Stimulated activated naive B cell treated with anti-CD40 and anti-IgM and Interleukin-4, amounts not matched to agents 10 μg/mL and 1 μg/mL and 100 μg/mL, for 72 hours (primary cell): ENCODE results near the gene RNFT1.
A peak's percentile ranks its signal among the peaks of the same experiment; 100 is the strongest.
"Not testable (repeated sequence)": the region's sequence is repeated elsewhere in the genome, so short reads cannot be mapped to it uniquely, and the experiment has no call there.

ENCODE experiments used
- ATAC-seq, 2 donors: fragments of 150-1000 bp; cut with Tn5 transposase; replicated peaks; 2 replicates each; pipeline ENCODE4 v1.10.0; 2021; ENCODE audit warnings: moderate library complexity in 1 of 2
- DNase-seq: peaks from one replicate; pipeline ENCODE4 v3.0.0; 2021
- H3K27ac Mint-ChIP-seq: one replicate; pipeline ENCODE4 v1.8.0; 2022; ENCODE audit warnings: mild to moderate bottlenecking, mixed read lengths
- H3K27me3 Mint-ChIP-seq, 2 donors: one replicate each; pipeline ENCODE4 v1.8.0; 2022; ENCODE audit warnings: mixed read lengths in 2 of 2
- H3K36me3 Mint-ChIP-seq, 2 donors: one replicate each; pipeline ENCODE4 v1.8.0; 2022; ENCODE audit warnings: mixed read lengths in 2 of 2, mild to moderate bottlenecking in 1 of 2
- H3K4me1 Mint-ChIP-seq, 2 donors: one replicate each; pipeline ENCODE4 v1.8.0; 2022; ENCODE audit warnings: mixed read lengths in 2 of 2, mild to moderate bottlenecking in 1 of 2
- H3K4me3 Mint-ChIP-seq, 2 donors: one replicate each; pipeline ENCODE4 v1.8.0; 2022; ENCODE audit warnings: mild to moderate bottlenecking in 2 of 2, mixed read lengths in 2 of 2, moderate library complexity in 1 of 2
- H3K9me3 Mint-ChIP-seq, 2 donors: one replicate each; pipeline ENCODE4 v1.8.0; 2022; ENCODE audit warnings: mixed read lengths in 2 of 2, mild to moderate bottlenecking in 1 of 2

The RNFT1 gene

DNA sequence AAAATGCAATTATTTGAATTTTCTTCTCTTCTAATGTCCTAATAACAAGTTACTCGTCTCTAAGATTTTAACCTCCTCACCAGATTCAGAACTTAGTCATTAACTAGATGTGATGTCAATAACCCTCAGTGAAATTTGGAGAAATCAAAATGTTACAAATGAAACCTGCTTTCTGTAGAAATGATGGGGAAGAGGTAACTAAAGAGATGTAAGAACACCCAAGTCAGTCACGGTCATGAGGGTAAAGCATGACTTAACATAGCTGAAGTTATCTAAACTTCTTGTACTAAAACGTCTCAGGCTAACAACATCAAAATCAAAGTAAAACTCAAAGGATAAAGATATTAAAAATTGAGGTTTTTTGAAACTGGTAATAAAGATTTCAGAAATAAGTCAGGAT lies 9.7 kb downstream of the RNFT1 start:
- peaks cover 25 to 31% of the 10 kb centered on the region in 2 donors for H3K36me3 Mint-ChIP-seq
- H3K4me1 Mint-ChIP-seq = peaks cover 2 to 8% of the 10 kb centered on the region in 2 donors
- no peak overlapping the region for H3K4me3 Mint-ChIP-seq
- H3K9me3 Mint-ChIP-seq = no peaks in the 10 kb centered on the region
- no peak for DNase-seq
- H3K27ac Mint-ChIP-seq = no peak overlapping the region
- no peak for ATAC-seq
- H3K27me3 Mint-ChIP-seq = no peaks in the 10 kb centered on the region

DNA sequence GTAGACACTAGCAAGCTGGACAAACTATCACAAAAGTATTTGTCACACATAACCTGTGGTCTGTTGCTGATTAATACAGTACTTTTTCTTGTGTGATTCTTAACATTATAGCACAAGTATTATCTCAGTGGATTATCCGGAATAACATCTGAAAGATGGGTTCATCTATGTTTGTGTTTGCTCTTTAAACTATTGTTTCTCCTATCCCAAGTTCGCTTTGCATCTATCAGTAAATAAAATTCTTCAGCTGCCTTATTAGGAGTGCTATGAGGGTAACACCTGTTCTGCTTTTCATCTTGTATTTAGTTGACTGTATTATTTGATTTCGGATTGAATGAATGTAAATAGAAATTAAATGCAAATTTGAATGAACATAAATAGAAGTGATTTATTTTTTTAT lies 14.5 kb downstream of the RNFT1 start:
- DNase-seq (no peak), ATAC-seq (no peak)
- Mint-ChIP-seq H3K36me3 (peaks cover 19 to 31% of the 10 kb centered on the region in 2 donors), H3K4me1 (peaks cover 0 to 1% of the 10 kb centered on the region in 2 donors), H3K4me3 (no peak overlapping the region), H3K9me3 (no peaks in the 10 kb centered on the region), H3K27ac (no peak overlapping the region), H3K27me3 (no peaks in the 10 kb centered on the region)

DNA sequence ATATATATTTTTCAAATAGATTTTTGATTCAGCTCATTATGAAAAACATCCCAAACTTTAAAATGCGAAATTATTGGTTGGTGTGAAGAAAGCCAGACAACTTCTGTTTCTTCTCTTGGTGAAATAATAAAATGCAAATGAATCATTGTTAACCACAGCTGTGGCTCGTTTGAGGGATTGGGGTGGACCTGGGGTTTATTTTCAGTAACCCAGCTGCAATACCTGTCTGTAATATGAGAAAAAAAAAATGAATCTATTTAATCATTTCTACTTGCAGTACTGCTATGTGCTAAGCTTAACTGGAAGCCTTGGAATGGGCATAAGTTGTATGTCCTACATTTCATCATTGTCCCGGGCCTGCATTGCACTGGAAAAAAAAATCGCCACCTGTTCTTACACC lies 17.2 kb downstream of the RNFT1 start:
- peaks cover 18 to 33% of the 10 kb centered on the region in 2 donors for H3K36me3 Mint-ChIP-seq
- H3K27ac Mint-ChIP-seq, DNase-seq, H3K4me1 Mint-ChIP-seq, H3K27me3 Mint-ChIP-seq, ATAC-seq, H3K4me3 Mint-ChIP-seq, H3K9me3 Mint-ChIP-seq: not testable (repeated sequence)

DNA sequence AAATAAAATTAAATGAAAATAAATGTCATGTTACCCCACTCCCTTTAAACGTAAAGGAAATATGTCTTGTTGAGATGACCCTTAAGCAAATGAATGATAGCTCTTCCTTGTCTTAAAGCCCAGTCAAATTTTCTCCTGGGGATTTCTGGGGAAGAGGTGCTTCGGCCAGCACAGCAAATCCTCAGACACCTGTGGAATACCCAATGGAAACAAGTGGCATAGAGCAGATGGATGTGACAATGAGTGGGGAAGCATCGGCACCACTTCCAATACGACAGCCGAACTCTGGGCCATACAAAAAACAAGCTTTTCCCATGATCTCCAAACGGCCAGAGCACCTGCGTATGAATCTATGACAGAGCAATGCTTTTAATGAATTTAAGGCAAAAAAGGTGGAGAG lies 18.1 kb downstream of the RNFT1 start:
- H3K36me3 Mint-ChIP-seq = peaks cover 17 to 32% of the 10 kb centered on the region in 2 donors
- H3K4me1 Mint-ChIP-seq, H3K4me3 Mint-ChIP-seq, ATAC-seq, H3K9me3 Mint-ChIP-seq, DNase-seq, H3K27me3 Mint-ChIP-seq: not testable (repeated sequence)
- H3K27ac Mint-ChIP-seq = peak overlapping the region; percentile 49

DNA sequence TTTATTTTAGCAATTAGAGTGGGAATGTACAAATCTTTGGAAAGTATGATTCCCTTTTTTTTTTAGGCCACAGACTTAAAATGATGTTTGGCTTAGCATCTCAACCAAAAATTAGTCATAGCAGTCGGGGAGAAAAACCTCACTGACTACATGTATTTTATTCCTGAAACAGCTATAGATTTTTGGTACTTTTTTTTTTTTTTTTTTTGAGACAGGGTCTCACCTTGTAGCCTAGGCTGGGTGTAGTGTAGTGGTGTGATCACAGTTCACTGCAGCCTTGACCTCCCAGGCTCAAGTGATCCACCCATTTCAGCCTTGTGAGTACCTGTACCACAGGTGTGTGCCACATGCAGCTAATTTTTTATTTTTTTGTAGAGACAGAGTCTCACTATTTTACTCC lies 23.4 kb downstream of the RNFT1 start:
- DNase-seq (no peak), ATAC-seq (no peak)
- Mint-ChIP-seq H3K27me3 (no peaks in the 10 kb centered on the region), H3K36me3 (peaks cover 23 to 36% of the 10 kb centered on the region in 2 donors), H3K4me3 (no peak overlapping the region), H3K9me3 (no peaks in the 10 kb centered on the region), H3K27ac (peak overlapping the region; percentile 5), H3K4me1 (no peaks in the 10 kb centered on the region)

DNA sequence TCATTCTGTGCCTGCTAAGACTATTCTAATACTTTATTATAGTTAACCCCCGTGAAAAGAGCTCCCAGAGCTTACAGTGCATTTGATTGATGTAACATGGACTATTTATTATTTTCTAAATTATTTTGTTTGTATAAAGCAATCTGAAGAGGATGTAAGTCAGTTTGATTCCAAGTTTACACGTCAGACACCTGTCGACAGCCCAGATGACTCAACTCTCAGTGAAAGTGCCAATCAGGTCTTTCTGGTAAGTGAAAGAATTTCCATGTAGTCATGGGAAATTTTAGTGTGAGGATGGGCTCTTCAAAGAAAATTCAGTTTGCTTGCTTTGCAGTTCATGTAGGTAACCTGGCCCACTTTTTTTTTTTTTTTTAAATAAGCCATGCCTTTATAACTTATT lies 23.8 kb downstream of the RNFT1 start:
- peaks cover 23 to 37% of the 10 kb centered on the region in 2 donors for H3K36me3 Mint-ChIP-seq
- H3K27me3 Mint-ChIP-seq, H3K9me3 Mint-ChIP-seq, DNase-seq, ATAC-seq, H3K4me3 Mint-ChIP-seq, H3K4me1 Mint-ChIP-seq: not testable (repeated sequence)
- peak overlapping the region; percentile 5 for H3K27ac Mint-ChIP-seq

DNA sequence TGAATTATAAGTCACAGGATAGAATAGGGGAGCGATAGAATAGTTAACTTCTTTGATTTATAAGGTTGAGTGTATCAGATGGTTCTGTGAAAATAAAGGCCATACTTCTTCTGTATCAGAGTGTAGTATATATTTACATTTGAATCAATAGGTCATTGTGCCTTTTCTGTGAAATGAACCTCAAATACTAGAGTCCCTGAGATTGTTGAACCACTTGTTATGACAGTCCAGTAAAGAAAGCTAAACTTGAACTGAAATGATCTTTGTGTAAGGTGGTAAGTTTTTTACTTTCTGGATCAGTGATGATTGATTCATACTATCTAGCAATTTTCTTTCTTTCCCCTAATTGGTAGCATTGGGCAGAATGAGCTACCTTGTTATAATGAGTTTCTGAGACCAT lies 31.2 kb downstream of the RNFT1 start:
- not testable (repeated sequence) for H3K9me3 Mint-ChIP-seq, DNase-seq, ATAC-seq, H3K4me3 Mint-ChIP-seq, H3K27me3 Mint-ChIP-seq, H3K4me1 Mint-ChIP-seq
- Mint-ChIP-seq H3K36me3 (peaks cover 35 to 62% of the 10 kb centered on the region in 2 donors), H3K27ac (peak overlapping the region; percentile 9)

DNA sequence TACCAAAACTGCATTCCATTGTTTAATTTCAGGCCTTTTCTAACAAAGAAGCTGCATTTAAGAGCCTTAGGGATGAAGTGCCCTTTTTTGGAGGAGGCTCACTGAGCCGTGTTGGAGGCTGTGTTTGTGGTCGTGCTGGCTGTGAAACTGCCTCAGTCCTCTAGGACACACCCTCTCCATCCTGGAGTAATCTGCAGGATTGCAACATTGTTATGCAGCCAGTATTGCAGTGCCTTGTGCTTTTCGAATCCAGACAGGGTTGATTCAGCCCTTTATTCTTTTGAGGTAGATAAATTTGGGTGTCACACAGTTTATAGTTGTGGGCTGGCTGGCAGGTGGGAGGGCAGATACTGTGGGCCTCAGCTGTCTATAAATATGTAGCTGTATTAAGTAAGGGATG lies 33.8 kb downstream of the RNFT1 start:
- peaks cover 33 to 49% of the 10 kb centered on the region in 2 donors for H3K36me3 Mint-ChIP-seq
- not testable (repeated sequence) for H3K27me3 Mint-ChIP-seq, DNase-seq, H3K27ac Mint-ChIP-seq, H3K9me3 Mint-ChIP-seq, H3K4me1 Mint-ChIP-seq, H3K4me3 Mint-ChIP-seq, ATAC-seq

DNA sequence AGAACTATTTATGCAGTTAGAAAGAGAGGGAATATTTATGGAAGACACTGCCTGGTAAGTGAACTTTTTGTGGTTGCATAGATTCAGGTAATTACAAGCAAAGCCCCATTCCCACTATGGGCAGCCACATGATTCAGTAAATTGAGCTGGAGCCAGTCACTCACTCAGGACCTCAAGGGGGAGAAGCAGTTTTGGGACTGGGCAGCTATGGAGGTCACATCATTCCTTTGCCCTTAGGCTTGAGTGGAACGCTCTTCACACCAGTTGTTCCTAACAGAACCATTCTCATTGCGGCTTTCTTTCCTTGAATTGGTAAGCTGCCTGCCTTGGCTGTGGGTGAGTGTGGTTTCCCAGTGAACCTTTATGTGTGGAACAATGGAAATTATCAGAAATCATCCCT lies 34.4 kb downstream of the RNFT1 start:
- peaks cover 34 to 50% of the 10 kb centered on the region in 2 donors for H3K36me3 Mint-ChIP-seq
- not testable (repeated sequence) for H3K27me3 Mint-ChIP-seq, DNase-seq, H3K4me1 Mint-ChIP-seq, H3K27ac Mint-ChIP-seq, ATAC-seq, H3K9me3 Mint-ChIP-seq, H3K4me3 Mint-ChIP-seq

DNA sequence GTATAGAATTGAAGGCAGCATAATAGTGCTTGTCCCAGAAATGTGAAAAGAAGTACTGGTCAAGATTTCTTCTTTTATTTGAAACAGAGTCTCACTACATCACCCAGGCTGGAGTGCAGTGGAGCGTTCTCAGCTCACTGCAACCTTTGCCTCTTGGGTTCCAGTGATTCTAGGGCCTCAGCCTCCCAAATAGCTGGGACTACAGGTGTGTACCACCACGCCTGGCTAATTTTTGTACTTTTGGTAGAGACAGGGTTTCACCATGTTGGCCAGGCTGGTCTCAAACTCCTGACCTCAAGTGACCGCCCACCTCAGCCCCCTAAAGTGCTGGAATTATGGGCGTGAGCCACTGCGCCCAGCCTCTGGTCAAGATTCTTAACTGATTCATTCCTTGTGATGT lies 43.9 kb downstream of the RNFT1 start:
- H3K27me3 Mint-ChIP-seq = not testable (repeated sequence)

DNA sequence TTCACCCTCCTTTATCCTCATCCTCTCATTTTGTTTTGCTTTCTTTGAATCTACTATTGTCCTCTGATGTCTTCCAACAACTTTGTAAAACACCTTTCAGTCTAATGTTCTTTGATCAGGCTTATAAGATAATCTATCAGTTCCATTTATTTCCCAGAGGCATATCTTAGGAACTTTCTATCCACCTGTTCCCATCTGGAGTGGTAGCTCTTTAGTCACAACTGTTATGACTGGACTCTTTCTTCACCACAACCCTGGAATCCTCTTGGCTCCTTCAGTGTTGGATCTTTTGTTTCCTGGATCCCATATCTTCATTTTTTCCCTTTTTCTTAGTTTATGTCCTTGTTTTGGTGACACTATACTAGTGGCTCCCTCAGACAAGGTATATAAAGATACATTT lies 48.1 kb downstream of the RNFT1 start:
- H3K27me3 Mint-ChIP-seq = no peaks in the 10 kb centered on the region
- peaks cover 24 to 41% of the 10 kb centered on the region in 2 donors for H3K36me3 Mint-ChIP-seq
- no peak overlapping the region for H3K27ac Mint-ChIP-seq
- DNase-seq (no peak), ATAC-seq (no peak)
- H3K4me1 Mint-ChIP-seq = peaks cover 0 to 3% of the 10 kb centered on the region in 2 donors
- no peak overlapping the region for H3K4me3 Mint-ChIP-seq
- no peaks in the 10 kb centered on the region for H3K9me3 Mint-ChIP-seq

More for the DNA sequence above, 43.9 kb downstream of the RNFT1 start:
- H3K9me3 Mint-ChIP-seq, DNase-seq, H3K4me1 Mint-ChIP-seq, ATAC-seq, H3K4me3 Mint-ChIP-seq, H3K27ac Mint-ChIP-seq: not testable (repeated sequence)
- H3K36me3 Mint-ChIP-seq = peaks cover 19 to 41% of the 10 kb centered on the region in 2 donors

DNA sequence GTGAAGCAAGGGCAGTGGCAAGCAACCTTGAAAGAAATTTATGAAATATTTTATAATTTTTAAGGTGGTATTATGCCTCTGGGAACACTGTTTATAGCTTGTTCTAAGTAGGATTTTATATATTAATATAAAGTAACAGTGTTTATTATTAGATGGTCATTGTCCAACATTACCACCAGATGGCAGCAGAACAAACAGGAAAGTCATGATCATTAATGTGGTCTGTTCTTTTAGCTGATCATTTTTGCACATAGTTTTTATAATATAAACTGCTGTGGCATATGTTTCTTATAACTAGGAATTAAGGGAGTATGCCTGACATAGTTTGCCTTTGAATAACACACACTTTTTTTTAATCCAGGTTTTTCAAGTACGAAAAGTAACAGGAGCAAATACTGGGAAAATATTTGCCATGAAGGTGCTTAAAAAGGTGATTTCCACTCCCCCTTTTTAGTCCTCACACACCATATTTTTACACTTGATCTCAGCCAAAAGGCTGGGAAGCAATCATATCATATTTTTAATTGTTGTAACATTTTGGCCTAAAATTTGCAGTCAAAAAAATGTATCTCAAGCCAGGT lies 50.2 kb downstream of the RNFT1 start:
- H3K9me3 Mint-ChIP-seq = no peaks in the 10 kb centered on the region
- no peak overlapping the region for H3K4me3 Mint-ChIP-seq
- no peak overlapping the region for H3K27ac Mint-ChIP-seq
- peaks cover 20 to 33% of the 10 kb centered on the region in 2 donors for H3K36me3 Mint-ChIP-seq
- DNase-seq (no peak), ATAC-seq (peak; percentile 60 to 69)
- peaks cover 0 to 3% of the 10 kb centered on the region in 2 donors for H3K4me1 Mint-ChIP-seq
- no peaks in the 10 kb centered on the region for H3K27me3 Mint-ChIP-seq

DNA sequence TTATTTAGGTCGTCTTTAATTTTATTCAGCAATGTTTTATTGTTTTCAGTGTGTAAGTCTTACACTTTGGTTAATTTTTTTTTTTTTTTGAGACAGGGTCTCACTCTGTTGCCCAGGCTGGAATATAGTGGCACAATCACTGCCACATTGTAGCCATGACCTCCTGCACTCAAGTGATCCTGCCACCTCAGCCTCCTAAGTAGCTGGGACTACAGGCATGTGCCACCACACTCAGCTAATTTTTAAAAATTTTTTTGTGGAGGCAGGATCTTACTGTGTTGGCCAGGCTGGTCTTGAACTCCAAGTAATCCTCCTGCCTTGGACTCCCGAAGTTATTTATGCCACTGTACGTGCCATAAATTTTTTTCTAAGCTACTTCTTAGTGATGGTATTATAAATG lies 57.1 kb downstream of the RNFT1 start:
- Mint-ChIP-seq H3K27me3 (no peaks in the 10 kb centered on the region), H3K36me3 (peaks cover 14 to 27% of the 10 kb centered on the region in 2 donors), H3K9me3 (no peaks in the 10 kb centered on the region), H3K27ac (no peak overlapping the region), H3K4me1 (peaks cover 6 to 21% of the 10 kb centered on the region in 2 donors), H3K4me3 (no peak overlapping the region)
- no peak for DNase-seq
- ATAC-seq = no peak

DNA sequence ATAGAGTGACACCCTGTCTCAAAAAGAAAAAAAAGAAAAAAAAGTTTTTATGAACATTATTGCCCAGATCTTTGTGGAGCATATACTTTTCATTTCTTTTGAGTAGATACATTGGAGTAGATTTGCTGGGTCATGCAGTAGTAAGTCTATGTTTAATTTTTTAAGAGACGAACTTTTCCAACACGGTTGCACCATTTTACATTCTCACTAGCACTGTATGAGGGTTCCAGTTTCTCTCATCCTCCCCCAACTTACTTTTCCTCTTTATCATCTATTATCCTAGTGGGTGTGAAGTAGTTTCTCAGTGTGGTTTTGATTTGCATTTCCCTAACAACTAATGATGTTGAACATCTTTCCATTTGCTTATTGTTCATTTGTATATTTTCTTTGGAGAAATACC lies 61.1 kb downstream of the RNFT1 start:
- Mint-ChIP-seq H3K9me3 (no peaks in the 10 kb centered on the region), H3K4me1 (peaks cover 8 to 26% of the 10 kb centered on the region in 2 donors), H3K36me3 (peaks cover 15 to 25% of the 10 kb centered on the region in 2 donors), H3K27ac (no peak overlapping the region), H3K4me3 (no peak overlapping the region), H3K27me3 (no peaks in the 10 kb centered on the region)
- no peak for DNase-seq
- no peak for ATAC-seq
